GM18526 (cell line): Measurements from ENCODE around the gene CLCN1.
A peak's percentile ranks its signal among the peaks of the same experiment; 100 is the strongest.

Source experiments
- POLR2A ChIP-seq: IDR thresholded peaks from 3 replicates; pipeline ENCODE4 v1.6.1; 2011; ENCODE audit not compliant: insufficient read length; ENCODE audit errors: extremely low read depth

The CLCN1 gene

DNA sequence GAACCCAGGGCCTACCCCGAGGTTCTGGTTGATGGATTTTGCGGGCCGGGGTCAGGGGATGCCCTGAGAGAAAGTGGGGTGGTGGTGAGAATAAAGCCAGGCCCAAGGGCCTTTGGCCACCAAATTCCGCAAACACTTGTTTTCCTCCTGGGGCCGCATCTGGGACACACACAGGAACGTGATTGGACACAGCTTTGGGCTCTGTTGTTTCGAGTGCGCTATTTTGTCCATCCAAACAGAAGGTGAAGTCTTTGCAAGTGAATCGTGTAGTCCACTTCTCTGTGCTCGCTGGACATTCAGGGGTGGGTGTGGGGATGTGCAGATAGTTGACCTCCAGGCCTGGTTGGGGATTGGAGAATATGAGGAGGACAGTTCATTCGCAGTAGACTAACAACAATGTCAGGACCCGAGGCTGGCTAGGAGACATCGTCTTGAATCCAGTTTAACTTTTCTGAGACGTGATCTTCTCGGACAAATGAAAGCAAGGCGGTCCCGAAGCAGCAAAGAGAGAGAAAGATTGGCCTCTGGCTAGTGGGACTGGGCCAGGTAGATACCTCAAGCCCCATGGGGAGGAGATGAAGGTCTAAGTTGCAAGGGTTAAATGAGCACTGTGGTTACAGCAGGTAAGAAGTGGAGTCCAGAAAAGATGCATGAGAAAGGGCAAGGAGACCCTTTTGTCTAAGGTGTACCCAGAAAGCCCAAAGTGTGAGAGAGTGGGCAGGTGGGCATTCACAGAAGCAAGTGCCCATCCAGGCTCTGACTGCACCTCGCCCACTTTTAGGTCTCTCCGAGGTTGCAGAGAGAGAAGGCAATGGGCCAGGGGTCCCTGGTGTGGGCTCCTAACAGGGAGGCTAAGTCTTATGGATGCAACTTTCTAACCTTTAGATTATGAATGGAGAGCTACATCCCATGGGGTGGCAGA lies 47.4 kb downstream of the CLCN1 start:
- TF ChIP-seq POLR2A = no peak

DNA sequence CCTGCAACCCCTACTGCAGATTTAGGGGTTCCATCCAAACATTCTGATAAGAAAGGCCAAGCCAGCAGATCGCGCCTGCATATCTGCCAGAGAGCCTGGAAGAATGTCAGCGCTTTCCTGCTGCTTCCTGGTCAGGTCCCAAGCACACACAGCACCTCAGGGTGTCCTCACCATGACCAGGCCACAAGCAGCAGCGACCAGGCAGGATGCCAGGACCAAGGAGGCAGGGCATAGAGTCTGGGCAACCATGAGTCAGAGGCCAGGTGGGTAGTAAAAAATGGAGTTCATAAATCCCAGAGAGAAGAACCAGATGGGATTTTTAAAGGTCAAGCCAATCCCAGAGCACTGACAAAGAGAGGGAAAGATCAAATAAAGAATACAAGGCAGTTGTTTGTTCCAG lies 52.1 kb downstream of the CLCN1 start:
- TF ChIP-seq POLR2A = no peak

DNA sequence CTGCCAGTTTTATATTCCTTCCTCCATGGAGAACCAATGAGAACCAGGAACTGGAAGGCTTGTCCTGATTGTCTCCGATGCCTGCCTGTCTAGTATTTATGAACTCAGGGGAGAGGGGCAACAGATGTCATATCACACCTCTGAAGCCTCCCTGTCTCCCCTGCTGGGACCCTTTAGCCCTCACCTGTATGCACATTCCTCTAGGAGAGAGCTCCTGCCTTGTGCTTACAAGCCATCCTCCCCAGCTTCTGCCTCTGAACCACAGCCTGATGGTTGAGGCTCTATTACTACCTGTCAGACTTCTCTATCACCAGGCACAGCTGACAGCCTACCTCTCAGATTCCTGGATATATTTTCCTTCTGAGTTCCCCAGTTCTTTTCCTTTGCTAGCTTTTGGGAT lies 52.5 kb downstream of the CLCN1 start:
- TF ChIP-seq POLR2A = no peak

DNA sequence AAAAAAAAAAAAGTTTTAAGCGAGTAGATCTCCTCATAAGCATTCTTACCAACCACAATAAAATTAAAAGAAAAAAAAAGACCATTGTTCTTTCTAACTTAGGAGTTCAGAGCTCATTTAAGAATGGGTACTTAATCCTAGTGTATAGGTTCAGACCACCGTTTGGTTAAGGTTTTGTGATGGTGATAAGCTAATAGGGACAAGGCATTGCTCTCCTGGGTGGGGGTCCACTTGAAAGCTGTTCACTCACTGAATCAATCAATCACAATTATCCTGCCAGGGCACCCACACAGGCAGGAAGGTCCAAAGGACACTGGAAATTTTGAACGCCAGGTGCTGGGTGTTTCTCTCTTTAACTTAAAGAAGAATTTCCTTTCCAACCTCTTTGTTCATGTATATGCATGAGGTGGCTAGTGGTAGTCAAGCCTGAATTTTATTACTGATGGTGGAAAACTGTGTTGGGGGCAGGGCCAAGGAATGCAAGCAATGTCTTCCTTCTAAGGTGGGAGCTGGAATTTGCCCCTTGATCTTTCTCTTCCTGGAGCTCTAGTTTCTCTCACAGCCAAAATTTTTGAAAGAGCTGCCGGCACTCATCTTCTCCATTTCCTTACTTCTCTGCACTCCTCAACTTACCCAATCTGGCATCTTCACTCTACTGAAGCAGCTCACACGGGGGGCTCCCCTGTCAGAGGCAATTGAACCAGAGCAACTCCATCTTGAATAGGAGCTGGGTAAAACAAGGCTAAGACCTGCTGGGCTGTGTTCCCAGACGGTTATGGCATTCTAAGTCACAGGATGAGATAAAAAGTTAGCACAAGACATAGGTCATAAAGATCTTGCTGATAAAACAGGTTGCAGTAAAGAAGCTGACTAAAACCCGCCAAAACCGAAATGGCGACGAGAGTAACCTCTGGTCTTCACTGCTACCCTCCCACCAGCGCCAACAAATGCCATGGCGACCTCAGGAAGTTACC lies 54.1 kb downstream of the CLCN1 start:
- no peak for TF ChIP-seq POLR2A

DNA sequence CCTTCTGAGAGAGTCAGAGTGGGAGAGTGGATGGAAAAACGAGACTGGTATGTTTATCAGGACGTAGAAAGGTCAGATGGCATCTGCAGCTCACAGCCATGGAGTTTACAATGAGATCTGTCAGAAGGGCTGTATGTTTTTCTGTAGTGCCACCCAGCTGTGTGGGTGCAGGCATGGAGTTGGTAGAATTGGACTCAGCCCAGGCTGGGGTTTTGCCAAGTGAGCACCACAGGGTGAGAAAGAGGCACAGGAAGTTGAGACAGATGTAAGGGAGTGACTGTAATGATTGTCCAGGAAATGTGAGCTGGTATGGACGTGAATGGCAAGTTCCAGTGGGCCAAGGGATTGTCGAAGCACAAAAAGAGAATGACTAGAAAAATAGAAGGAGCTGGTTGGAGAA lies 56.2 kb downstream of the CLCN1 start:
- TF ChIP-seq POLR2A = no peak

DNA sequence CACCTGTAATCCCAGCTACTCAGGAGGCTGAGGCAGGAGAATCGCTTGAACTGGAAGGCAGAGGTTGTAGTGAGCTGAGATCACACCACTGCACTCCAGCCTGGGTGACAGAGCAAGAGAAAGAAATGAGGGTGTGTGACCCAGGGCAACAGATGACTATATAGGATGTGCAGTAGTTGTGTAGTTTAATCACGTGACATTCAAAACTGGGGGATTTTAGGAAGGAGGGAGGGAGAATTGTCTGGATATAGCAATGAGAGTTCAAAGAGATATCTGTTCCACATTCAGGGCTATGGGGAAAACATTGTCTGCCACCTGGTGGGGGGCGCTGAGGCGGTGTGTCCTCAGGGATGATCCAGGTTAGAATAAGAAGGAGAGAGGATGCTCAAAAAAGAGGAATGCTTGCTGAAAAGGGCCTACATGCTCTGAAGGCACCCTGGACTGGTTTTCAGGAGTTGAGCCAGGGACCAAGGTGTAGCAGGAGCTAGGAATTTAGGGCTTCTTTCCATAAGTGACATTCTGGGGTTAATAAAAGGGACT lies 57.4 kb downstream of the CLCN1 start:
- TF ChIP-seq POLR2A = no peak

DNA sequence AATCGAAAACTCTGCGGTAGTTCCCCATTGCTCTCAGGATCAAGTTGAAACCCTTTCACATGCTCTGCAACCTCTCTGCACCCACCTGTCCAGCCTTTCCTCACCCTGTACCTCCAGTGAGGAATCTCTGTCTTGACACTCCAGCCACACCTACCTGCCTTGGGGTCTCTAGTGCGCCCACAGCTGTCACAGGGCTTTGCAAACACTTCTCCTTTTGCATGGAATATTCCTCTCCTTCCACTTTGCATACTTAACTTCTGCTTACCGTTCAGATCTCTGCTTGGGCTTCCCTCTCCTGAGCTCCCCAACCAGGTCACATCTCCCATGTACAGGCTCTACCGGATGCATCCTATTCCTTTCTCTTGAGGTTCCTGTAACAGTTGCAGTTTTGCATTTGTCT lies 58.6 kb downstream of the CLCN1 start:
- TF ChIP-seq POLR2A = no peak

DNA sequence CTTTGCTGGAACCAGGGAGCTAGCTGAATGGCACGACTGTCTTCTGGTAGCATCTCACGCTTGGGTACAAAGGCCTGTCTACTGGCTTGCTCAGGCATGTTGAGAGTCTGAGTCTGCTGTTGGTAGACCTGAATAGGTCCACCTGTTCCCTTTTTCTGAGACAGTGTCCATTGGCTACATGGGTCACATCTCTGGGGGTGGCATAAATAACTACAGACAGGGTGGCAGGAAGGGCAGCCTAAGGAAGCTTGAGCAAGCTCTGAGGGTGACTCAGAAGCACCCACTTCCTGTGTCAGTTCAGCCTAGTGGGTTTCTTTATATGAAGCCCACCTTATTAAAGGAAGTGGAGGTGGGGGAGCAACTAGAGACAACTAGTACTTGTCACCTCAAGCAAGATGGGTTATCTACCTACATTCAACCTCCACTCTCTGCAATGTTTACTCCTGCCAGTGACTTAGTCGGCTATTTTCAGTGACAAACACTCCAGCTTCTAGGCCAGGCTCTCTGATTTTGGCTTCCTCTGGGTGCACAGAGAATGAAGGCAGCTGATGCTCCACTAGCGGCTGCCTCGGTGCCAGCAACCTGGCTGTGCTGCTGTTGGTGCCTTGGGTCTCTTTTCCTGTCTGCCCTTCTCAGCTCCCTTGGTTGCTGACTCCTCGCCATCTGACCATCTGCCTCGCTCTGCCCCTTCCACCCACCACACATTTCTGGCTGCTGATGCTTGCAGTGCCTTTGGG lies 59.6 kb downstream of the CLCN1 start:
- TF ChIP-seq POLR2A = no peak

DNA sequence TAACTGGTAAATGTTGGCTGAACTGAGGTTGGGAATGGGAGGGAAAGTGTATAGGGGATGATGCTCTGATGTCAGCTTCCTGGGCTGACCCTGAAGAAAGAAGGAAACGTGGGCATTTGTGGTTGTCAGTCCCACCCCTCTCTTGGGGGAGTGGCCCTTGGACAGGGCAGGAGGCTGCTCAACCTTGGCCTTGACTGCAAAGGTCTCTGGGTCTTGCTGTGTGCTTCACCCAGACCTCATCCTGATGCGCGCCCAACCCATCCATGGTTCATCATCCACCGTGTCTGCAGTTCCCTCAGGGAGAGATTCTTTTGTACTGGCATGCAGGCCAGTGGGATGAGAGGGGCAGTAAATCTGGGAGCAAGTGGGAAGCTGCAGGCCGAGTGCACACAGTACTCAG lies 60.5 kb downstream of the CLCN1 start:
- TF ChIP-seq POLR2A = no peak

DNA sequence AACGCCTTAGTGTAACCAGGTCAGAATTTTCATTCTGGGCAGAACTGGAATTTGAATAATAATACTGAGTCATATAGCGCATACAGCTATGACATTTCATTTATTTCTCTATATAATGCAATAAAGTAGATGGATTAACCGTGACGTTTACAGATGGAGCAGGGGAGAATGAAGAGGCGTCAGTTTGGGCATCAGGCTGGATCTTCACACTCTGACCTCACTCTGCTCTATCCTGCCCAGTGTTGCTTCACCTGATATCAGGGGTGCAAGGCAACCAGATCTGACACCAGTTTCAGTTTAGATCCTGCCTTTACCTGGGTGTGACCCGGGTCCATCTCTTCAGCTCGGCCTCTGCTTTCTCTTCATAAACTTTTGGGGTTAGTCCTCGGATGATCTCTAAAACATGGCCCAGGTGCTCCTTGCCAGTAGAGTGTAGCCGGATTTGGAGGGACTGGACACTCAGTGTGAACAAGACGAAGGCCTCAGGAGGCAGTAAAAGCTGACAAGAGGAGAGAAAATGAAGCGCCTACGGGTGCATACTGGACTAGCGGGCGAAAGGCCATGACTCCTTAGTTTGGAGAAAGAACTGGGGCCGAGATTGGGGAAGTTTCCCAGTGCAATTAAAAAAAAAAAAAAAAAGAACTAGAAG lies 63.8 kb downstream of the CLCN1 start:
- no peak for TF ChIP-seq POLR2A

DNA sequence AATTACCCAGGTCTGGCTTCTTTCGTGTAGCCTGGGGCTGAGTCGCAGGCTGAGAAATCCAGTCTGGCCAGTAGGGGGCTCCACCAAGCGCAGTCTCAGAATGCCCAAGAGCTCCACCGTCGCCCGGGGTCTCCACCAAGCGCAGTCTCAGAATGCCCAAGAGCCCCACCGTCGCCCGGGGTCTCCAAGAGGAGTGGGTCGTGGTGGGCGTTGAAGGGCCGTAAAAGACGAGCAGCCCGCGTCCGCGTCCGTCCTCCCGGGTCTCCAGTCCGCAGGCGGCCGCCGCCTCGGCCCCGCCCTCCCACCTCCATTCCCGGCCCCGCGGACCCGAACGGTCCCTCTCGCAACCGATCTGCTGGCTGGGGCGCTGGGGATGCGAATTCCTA lies 64.3 kb downstream of the CLCN1 start:
- no peak for TF ChIP-seq POLR2A

DNA sequence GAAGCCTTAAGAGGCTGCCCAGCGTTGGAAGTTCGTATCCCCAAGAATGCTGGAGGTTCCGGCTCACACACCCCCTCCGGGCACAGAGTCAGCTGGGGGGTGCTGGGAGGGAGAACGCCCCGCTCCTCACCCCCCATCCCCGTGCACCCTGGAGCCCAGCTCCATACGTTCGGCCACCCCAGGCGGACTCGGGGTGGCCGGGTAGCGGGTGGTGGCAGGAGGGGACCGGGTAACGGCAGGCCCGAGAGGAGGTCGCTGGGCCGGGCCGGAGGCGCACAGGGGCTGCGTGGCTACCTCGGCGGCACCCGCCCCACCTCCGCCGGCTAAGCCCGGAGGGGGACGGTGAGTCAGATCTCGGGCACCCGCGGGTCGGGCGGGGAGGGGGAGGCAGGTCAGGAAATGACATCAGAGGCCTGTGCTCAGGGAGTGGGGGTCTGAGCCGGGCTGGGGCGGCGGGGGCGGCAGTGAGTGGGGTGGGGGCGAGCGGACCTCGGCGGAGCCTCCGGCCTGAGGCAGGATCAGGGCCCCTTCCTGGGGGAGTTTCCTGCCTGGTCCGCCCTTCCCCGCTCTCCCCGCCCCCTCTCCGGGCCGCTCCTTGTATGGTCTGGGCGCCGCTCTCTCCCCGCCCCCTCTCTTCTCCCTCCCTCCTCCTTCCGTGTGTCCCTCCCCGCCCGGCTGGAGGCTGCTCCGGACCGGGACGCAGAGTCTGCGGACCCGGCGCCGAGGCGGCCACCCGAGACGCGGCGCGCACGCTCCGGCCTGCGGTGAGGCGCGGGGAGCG lies 64.9 kb downstream of the CLCN1 start, which contains the start of gene ZYX:
Gene ZYX (plus strand): TSS at position 700 of the 781 bp plus-strand sequence. CDS start 227 bp downstream, outside the sequence.
- peak; percentile 73 for TF ChIP-seq POLR2A

DNA sequence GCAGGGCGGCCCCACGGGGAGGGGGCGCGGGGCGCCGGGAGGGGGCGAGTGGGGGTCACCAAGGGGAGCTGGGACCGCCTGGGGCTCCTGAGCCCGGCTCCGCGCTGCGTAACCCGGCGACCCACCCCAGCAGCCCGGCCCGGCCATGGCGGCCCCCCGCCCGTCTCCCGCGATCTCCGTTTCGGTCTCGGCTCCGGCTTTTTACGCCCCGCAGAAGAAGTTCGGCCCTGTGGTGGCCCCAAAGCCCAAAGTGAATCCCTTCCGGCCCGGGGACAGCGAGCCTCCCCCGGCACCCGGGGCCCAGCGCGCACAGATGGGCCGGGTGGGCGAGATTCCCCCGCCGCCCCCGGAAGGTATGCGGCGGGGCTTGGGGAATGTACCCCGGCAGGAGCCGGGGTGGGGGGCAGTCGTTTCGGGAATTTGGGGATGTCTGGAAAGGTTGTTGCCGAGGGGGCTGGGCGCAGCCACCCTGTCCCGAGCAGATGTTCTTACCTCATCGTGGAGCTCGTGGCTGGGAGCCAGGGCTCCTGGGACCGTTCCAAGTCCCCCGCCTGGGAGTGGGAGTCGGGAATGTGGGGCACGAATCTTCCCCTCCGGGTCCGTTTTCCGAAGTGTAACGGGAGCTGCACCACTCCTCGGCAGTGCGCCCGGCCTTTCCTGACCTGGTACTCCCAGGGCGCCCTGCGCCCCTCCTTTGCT lies 65.7 kb downstream of the CLCN1 start:
- no peak for TF ChIP-seq POLR2A

DNA sequence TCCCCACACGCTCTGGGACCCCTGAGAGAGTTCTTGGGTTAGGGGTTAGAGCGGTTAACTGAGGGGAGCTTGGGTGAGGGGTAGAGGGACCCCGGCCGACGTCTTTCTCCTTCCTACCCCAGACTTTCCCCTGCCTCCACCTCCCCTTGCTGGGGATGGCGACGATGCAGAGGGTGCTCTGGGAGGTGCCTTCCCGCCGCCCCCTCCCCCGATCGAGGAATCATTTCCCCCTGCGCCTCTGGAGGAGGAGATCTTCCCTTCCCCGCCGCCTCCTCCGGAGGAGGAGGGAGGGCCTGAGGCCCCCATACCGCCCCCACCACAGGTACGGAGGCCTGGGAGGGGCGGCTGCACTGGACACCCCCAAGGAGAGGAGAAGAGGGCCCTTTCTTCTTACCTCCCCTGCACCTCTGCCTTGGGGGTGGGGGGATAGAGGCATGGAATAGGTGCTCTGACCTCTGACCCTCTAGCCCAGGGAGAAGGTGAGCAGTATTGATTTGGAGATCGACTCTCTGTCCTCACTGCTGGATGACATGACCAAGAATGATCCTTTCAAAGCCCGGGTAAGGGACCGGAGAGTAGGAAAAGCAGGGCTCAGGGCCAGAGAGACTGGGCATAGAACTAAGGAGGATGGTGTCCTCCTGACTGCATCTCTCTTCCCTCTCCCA lies 66.3 kb downstream of the CLCN1 start:
- TF ChIP-seq POLR2A = no peak
